A549 (cell line): Measurements from ENCODE around the gene FILIP1L. TPM values are rescaled to one million over a fixed set of nuclear protein-coding genes. Genes with fewer than 3 reads are reported as not detected.

Experiments used
- ATAC-seq, 2 experiments: fragments of 200-7000 bp in 1 of 2; fragments of >200 bp in 1 of 2; cut with Nextera tagmentation in 1 of 2; cut with Tn5 transposase in 1 of 2; 3 replicates each; pipeline versions ENCODE4 v1.8.0 to v1.9.1; 2018 to 2020; ENCODE audit warnings: mild to moderate bottlenecking in 1 of 2, moderate library complexity in 1 of 2
- CTCF ChIA-PET: fragments of 300-600 bp; sonication (Branson Sonifier 250); formaldehyde crosslinking; extraction: SDS; loops from one replicate; lab custom pipeline; 2021; ENCODE audit warnings: antibody characterized with exemption, inconsistent platforms; lab: Yijun Ruan, JAX
- POLR2A ChIA-PET: fragments of 350-600 bp; formaldehyde crosslinking; extraction: SDS; loops from one replicate; lab custom pipeline; 2021; ENCODE audit warnings: antibody characterized with exemption, inconsistent platforms; lab: Yijun Ruan, JAX
- DNase-seq, 2 experiments: peaks; one replicate each; pipeline versions ENCODE4 v3.0.0 to v3.0.0-alpha.2; 2011 to 2016; ENCODE audit warnings: low read depth in 1 of 2, low spot score in 1 of 2
- FAIRE-seq: peaks from 2 replicates; lab custom pipeline; 2011; peaks lifted over from hg19 to GRCh38; lab: Jason Lieb, UNC
- H3K27ac ChIP-seq, 2 experiments: fragments of >200 bp; sonication (Bioruptor Twin); formaldehyde crosslinking; 3 replicates each; pipeline ENCODE4 v1.5.1; 2016 to 2017
- H3K4me1 ChIP-seq: fragments of >200 bp; sonication (Bioruptor Twin); formaldehyde crosslinking; 3 replicates; pipeline ENCODE4 v1.6.1; 2016
- H3K4me2 ChIP-seq: fragments of >200 bp; sonication (Bioruptor Twin); formaldehyde crosslinking; 3 replicates; pipeline ENCODE4 v1.6.1; 2016
- H3K4me3 ChIP-seq: fragments of >200 bp; sonication (Bioruptor Twin); formaldehyde crosslinking; 3 replicates; pipeline ENCODE4 v1.5.1; 2016
- H3K9me3 ChIP-seq: fragments of >200 bp; sonication (Bioruptor Twin); formaldehyde crosslinking; 3 replicates; pipeline ENCODE4 v1.6.1; 2016
- BHLHE40 ChIP-seq: IDR thresholded peaks from 2 replicates; pipeline ENCODE4 v1.6.1; 2012; ENCODE audit warnings: low read depth, low read length, inconsistent platforms
- CBX2 ChIP-seq: fragments of 200-600 bp; sonication (generic); IDR thresholded peaks from 2 replicates; pipeline ENCODE4 v1.6.1; 2016; ENCODE audit warnings: low read depth, mild to moderate bottlenecking, borderline replicate concordance
- CBX8 ChIP-seq: fragments of 200-600 bp; sonication (generic); IDR thresholded peaks from 2 replicates; pipeline ENCODE4 v1.6.1; 2016
- CHD2 ChIP-seq: fragments of 150-350 bp; IDR thresholded peaks from 2 replicates; pipeline ENCODE4 v1.6.1; 2014; ENCODE audit warnings: low read length; ENCODE audit not compliant: partially characterized antibody
- EP300 ChIP-seq, 2 experiments: fragments of >200 bp; sonication (Bioruptor Twin); formaldehyde crosslinking; IDR thresholded peaks; 2 replicates in 1 of 2; 3 replicates in 1 of 2; pipeline ENCODE4 v1.6.1; 2016 to 2017
- FOSL2 ChIP-seq, 2 experiments: fragments of 450-650 bp in 1 of 2; fragments of >200 bp in 1 of 2; sonication (Bioruptor Twin) in 1 of 2; formaldehyde crosslinking; IDR thresholded peaks; 2 replicates each; pipeline versions ENCODE4 v1.5.0 to v1.6.1; 2016 to 2020; ENCODE audit warnings: mild to moderate bottlenecking in 1 of 2, moderate library complexity in 1 of 2
- FOXS1 ChIP-seq: fragments of 250-450 bp; sonication (Bioruptor Pico); IDR thresholded peaks from 2 replicates; pipeline ENCODE4 v1.5.0; 2020; ENCODE audit warnings: mild to moderate bottlenecking, moderate library complexity
- GATA3 ChIP-seq: IDR thresholded peaks from 2 replicates; pipeline ENCODE4 v1.6.1; 2012; ENCODE audit warnings: borderline replicate concordance
- JUN ChIP-seq, 2 experiments: fragments of >200 bp; sonication (Bioruptor Twin); formaldehyde crosslinking; IDR thresholded peaks; 2 replicates in 1 of 2; 3 replicates in 1 of 2; pipeline ENCODE4 v1.6.1; 2016 to 2017
- KDM5A ChIP-seq: fragments of 200-600 bp; sonication (generic); IDR thresholded peaks from 2 replicates; pipeline ENCODE4 v1.6.1; 2016; ENCODE audit warnings: antibody characterized with exemption, mild to moderate bottlenecking
- MYC ChIP-seq: IDR thresholded peaks from 2 replicates; pipeline ENCODE4 v1.6.1; 2012; ENCODE audit warnings: mild to moderate bottlenecking, inconsistent platforms, low read length, improper control_type of control experiment, borderline replicate concordance
- NFE2L2 ChIP-seq: fragments of 150-350 bp; conservative IDR thresholded peaks from 2 replicates; pipeline ENCODE4 v1.6.1; 2014; ENCODE audit warnings: low read length
- POLR2A ChIP-seq: IDR thresholded peaks from 2 replicates; pipeline ENCODE4 v1.6.1; 2012; ENCODE audit warnings: mild to moderate bottlenecking, low read length
- POLR2AphosphoS2 ChIP-seq: conservative IDR thresholded peaks from 2 replicates; pipeline ENCODE4 v1.6.1; 2012; ENCODE audit warnings: low read length, improper control_type of control experiment, inconsistent platforms
- RARB ChIP-seq: fragments of 250-450 bp; sonication (Bioruptor Pico); IDR thresholded peaks from 2 replicates; pipeline ENCODE4 v1.8.0; 2021; ENCODE audit warnings: mild to moderate bottlenecking, moderate library complexity
- RCOR1 ChIP-seq: fragments of 150-350 bp; IDR thresholded peaks from 2 replicates; pipeline ENCODE4 v1.6.1; 2014; ENCODE audit warnings: antibody characterized with exemption, low read length, low read depth
- REST ChIP-seq: fragments of 200-600 bp; sonication (generic); IDR thresholded peaks from 2 replicates; pipeline ENCODE4 v1.6.1; 2016; ENCODE audit warnings: antibody characterized with exemption, mild to moderate bottlenecking, moderate library complexity
- RFX5 ChIP-seq: fragments of 450-650 bp; IDR thresholded peaks from 2 replicates; pipeline ENCODE4 v1.7.1; 2014; ENCODE audit warnings: antibody characterized with exemption, mild to moderate bottlenecking, moderate library complexity
- RNF2 ChIP-seq: fragments of 200-600 bp; sonication (generic); IDR thresholded peaks from 2 replicates; pipeline ENCODE4 v1.6.1; 2016; ENCODE audit warnings: low read depth, mild to moderate bottlenecking, antibody characterized with exemption, moderate library complexity, borderline replicate concordance
- SMC3 ChIP-seq: fragments of >200 bp; sonication (Bioruptor Twin); formaldehyde crosslinking; IDR thresholded peaks from 3 replicates; pipeline ENCODE4 v1.6.1; 2018; ENCODE audit warnings: inconsistent platforms
- ZC3H11A ChIP-seq: fragments of 450-650 bp; IDR thresholded peaks from 2 replicates; pipeline ENCODE4 v1.6.1; 2014; ENCODE audit warnings: antibody characterized with exemption, mild to moderate bottlenecking
- ZFP36 ChIP-seq: fragments of 450-650 bp; IDR thresholded peaks from 2 replicates; pipeline ENCODE4 v1.6.1; 2014; ENCODE audit warnings: borderline replicate concordance; ENCODE audit not compliant: partially characterized antibody
- ZSCAN20 ChIP-seq: fragments of 250-450 bp; sonication (Bioruptor Pico); IDR thresholded peaks from 2 replicates; pipeline ENCODE4 v1.8.0; 2022; ENCODE audit warnings: mild to moderate bottlenecking, moderate library complexity
- WGBS: methylation state at CpG from one replicate; pipeline ENCODE4 v1.1.6; 2017; ENCODE audit errors: missing lambda C conversion rate; 5-methylcytosine and 5-hydroxymethylcytosine counted together
- polyA plus RNA-seq, 4 experiments: library from polyadenylated mRNA; depleted of rRNA in 3 of 4; stranded (reverse); fragments of >200 nt; fragmentation: RNase III in 1 of 4; extraction: RNeasy Plus Mini Kit Qiagen cat#74134 plus additional on column Dnase treatment in 1 of 4; gene quantifications; 2 replicates in 3 of 4; 3 replicates in 1 of 4; pipeline ENCODE4 v1.2.3, GENCODE V29; 2011 to 2017
- TF ChIP-seq, protein P1 (sequence below): fragments of 250-450 bp; sonication (Bioruptor Pico); IDR thresholded peaks from 2 replicates; pipeline ENCODE4 v1.5.0; 2020; ENCODE audit warnings: low read depth, mild to moderate bottlenecking, moderate library complexity
- TF ChIP-seq, protein P2 (sequence below): fragments of 250-450 bp; sonication (Bioruptor Pico); IDR thresholded peaks from 2 replicates; pipeline ENCODE4 v1.5.0; 2021; ENCODE audit warnings: mild to moderate bottlenecking, moderate library complexity, borderline replicate concordance

FILIP1L gene
- polyA plus RNA-seq, 2 of the 4 experiments (the other 2 are of a cell fraction), result 0.19 to 0.45 TPM

DNA sequence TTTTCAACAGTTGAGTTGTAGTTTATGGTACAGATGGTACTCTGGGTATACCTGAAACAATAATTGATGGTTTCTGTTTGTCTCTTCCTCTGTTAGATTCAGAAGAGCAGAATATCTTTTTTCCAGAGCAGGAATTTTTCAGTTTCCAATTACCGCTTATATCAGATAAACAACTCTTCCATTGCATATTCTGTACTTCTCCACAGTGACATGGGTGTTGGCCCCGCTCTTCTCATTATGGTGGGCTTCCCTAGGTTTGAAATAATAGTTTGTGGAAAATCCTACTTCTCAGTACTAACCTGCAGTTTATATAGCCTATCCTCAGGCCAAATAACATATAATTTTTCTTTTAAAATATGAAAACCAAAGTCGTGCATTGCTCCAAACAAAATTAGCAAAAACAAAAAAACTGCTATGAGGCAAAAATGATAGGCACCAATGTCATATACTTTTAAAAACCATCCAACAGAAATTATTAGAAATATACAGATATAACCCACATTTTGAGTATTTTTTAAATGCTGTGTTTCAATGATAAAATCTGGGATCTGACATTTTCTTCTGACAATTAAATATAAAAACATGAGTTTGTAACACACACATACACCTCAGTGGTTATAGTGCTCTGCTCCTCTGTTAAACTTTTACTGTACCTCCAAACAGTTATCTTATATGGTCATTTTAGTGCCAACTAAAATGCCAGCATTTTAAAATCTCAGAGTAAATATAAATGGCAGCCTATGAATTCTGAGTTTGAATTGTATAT is 239.9 kb downstream of the FILIP1L start:
- WGBS, result 96% methylated on average over 3 of the region's 3 CpGs
- no peak for DNase-seq
- ATAC-seq, result no peak
- no peak for FAIRE-seq
- Histone ChIP-seq H3K4me1 (peaks cover 31% of the 10 kb centered on the region), H3K27ac (no peak overlapping the region), H3K4me2 (no peak overlapping the region), H3K4me3 (no peak overlapping the region), H3K9me3 (no peaks in the 10 kb centered on the region)
- ChIA-PET POLR2A (no interaction called here), CTCF (no interaction called here)
- TF ChIP-seq RCOR1, result no peak
- no peak for TF ChIP-seq GATA3
- TF ChIP-seq MYC, result no peak
- TF ChIP-seq SMC3, result no peak
- TF ChIP-seq, protein P1, sequence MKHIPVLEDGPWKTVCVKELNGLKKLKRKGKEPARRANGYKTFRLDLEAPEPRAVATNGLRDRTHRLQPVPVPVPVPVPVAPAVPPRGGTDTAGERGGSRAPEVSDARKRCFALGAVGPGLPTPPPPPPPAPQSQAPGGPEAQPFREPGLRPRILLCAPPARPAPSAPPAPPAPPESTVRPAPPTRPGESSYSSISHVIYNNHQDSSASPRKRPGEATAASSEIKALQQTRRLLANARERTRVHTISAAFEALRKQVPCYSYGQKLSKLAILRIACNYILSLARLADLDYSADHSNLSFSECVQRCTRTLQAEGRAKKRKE (CRISPR knock-in tag), result no peak
- no peak for TF ChIP-seq ZFP36
- TF ChIP-seq FOSL2 (IDR thresholded peaks at IDR 0.05), result no peak
- no peak for TF ChIP-seq FOSL2 (CRISPR knock-in tag; IDR thresholded peaks at IDR 0.05)
- TF ChIP-seq RARB (CRISPR knock-in tag), result no peak
- TF ChIP-seq ZSCAN20, result no peak
- TF ChIP-seq, protein P2, sequence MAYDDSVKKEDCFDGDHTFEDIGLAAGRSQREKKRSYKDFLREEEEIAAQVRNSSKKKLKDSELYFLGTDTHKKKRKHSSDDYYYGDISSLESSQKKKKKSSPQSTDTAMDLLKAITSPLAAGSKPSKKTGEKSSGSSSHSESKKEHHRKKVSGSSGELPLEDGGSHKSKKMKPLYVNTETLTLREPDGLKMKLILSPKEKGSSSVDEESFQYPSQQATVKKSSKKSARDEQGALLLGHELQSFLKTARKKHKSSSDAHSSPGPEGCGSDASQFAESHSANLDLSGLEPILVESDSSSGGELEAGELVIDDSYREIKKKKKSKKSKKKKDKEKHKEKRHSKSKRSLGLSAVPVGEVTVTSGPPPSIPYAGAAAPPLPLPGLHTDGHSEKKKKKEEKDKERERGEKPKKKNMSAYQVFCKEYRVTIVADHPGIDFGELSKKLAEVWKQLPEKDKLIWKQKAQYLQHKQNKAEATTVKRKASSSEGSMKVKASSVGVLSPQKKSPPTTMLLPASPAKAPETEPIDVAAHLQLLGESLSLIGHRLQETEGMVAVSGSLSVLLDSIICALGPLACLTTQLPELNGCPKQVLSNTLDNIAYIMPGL (CRISPR knock-in tag), result no peak
- no peak for TF ChIP-seq ZC3H11A
- no peak for TF ChIP-seq REST
- no peak for TF ChIP-seq KDM5A
- TF ChIP-seq CBX8, result no peak
- TF ChIP-seq EP300 (IDR thresholded peaks at IDR 0.05), result no peak

GRCh38 chr3:99873269-99874102 is 240.8 kb downstream of the FILIP1L start:
- Histone ChIP-seq H3K4me3 (no peak overlapping the region), H3K4me2 (no peak overlapping the region), H3K4me1 (peaks cover 31% of the 10 kb centered on the region), H3K9me3 (no peaks in the 10 kb centered on the region), H3K27ac (no peak overlapping the region)
- no peak for FAIRE-seq
- POLR2A ChIA-PET, result no interaction called here
- WGBS, result 51% methylated on average over 2 of the region's 2 CpGs
- DNase-seq, result no peak
- no peak for ATAC-seq
- CTCF ChIA-PET, result no interaction called here
- TF ChIP-seq CHD2 (no peak), RFX5 (no peak), POLR2AphosphoS2 (no peak), CBX2 (no peak), NFE2L2 (no peak), RNF2 (no peak), ZSCAN20 (no peak), FOSL2 (IDR thresholded peaks at IDR 0.05) (no peak), FOSL2 (CRISPR knock-in tag; IDR thresholded peaks at IDR 0.05) (no peak), JUN (IDR thresholded peaks at IDR 0.05) (no peak), ZFP36 (no peak), POLR2A (no peak), FOXS1 (CRISPR knock-in tag) (no peak), REST (no peak), CBX8 (no peak), BHLHE40 (no peak), EP300 (IDR thresholded peaks at IDR 0.05) (no peak)
